Measurements from ENCODE around the gene ILF3. TPM values are rescaled to one million over a fixed set of nuclear protein-coding genes. Genes with fewer than 3 reads are reported as not detected.
A peak's percentile ranks its signal among the peaks of the same experiment; 100 is the strongest.
"Not testable (repeated sequence)": the region's sequence is repeated elsewhere in the genome, so short reads cannot be mapped to it uniquely, and the experiment has no call there.

Gene ILF3
- total RNA-seq, 1 donor from 2014 or later: 160 TPM

DNA sequence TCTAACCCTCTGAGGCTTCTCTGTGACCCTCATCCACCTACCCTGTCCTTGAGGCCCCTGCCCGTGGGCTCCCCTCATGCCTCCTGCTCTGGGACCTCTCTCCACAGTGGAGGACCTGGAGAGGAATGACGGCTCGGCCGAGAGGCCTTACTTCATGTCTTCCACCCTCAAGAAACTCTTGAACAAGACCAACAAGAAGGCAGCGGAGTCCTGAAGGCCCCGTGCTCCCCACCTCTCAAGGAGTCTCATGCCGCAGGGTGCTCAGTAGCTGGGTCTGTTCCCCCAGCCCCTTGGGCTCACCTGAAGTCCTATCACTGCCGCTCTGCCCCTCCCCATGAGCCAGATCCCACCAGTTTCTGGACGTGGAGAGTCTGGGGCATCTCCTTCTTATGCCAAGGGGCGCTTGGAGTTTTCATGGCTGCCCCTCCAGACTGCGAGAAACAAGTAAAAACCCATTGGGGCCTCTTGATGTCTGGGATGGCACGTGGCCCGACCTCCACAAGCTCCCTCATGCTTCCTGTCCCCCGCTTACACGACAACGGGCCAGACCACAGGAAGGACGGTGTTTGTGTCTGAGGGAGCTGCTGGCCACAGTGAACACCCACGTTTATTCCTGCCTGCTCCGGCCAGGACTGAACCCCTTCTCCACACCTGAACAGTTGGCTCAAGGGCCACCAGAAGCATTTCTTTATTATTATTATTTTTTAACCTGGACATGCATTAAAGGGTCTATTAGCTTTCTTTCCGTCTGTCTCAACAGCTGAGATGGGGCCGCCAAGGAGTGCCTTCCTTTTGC lies 10.8 kb upstream of the ILF3 start:
- no peak for ATAC-seq

DNA sequence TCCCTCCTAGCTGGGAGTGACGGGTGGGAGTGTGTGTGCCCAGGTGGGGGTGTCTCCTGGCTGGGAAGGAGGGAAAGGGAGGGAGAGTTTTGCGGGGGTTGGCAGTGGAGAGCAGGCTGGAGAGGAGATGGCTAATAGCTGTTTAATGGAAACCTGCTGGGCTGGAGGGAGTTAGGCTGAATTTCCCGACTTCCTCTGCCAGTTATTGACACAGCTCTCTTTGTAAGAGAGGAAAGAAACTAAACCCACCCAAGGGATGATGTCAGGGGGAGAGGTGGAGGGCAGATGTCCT lies 10.2 kb upstream of the ILF3 start:
- ATAC-seq: peak; percentile 2

DNA sequence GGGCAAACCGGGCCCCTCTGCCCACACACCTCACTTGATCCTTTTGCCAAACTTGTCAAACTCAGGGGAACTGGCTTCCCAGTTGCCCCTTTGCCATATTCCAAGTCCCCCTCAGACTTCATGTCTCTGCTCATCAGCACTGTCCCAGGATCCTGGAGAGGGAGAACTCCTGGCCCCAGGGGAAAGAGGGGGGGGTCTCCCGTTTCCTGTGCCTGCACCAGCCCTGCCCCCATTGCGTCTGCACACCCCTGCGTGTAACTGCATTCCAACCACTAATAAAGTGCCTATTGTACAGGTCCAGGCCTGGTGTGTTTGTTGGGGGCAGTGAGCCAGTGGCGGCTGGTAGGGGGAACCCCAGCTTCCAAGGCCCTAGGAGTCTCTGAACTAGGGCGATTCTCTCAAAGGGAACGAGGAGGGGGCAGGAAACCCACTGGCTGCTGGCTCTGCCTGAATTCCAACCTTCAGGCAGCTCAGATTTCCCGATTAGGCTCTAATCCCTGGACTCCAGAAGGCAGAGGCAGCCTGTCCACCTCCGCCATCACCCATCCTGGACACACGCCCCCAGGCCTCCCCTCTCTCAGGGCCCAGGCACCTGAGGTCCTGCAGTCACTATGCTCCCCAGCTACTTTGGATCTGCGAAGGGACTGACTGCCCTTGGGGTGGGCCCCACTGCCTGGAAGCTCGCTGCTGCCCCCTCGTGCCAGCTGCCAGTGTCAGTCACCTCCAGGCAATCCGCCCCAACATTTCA lies 9.7 kb upstream of the ILF3 start:
- peak; percentile 82 for ATAC-seq

DNA sequence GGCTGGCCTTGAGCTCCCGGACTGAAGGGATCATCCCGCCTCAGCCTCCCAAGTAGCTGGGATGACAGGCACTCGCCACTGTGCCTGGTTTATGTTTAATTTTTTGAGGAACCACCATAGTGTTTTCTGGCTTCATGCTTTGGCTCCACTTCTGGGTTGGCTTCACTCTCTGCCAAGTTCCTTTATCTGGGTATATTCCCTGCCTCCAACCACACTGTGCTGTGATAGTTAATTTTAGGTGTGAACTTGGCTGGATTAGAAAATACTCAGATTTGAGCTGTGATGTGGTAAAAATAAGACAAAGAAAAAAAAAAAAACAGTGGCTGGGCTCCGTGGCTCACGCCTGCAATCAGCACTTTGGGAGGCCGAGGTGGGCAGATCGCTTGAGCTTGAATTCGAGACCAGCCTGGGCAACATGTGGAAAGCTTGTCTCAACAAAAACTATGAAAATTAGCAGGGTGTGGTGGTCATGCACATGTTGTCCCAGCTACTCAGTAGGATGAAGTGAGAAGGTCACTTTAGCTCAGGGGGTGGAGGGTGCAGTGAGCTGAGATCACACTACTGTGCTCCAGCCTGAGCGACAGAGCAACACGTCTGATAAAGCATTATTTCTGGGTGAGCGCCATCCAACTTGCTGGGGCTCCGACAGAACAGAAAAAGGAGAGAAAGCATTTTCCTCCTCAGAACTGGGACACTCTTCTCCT lies 7.5 kb upstream of the ILF3 start:
- no peak for ATAC-seq

DNA sequence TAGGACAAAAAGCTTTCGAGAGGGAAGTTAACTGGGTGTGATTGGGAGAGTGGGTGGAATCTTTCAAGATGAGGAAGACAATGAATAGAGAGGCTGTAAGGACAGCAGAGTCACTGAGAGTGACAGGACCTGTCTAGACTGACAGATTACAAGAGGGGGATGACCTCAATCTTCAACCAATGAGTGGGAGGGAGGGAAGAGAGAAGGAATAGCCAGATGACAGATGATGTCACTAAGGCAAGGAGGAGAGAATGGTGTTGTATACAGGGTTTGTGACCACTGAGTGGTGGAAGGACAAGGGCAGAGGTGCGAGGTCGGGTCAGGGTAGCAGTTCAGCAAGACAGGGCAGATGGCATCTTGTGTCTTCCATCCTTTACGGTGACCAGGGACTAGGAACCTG lies 5.8 kb upstream of the ILF3 start:
- ATAC-seq: no peak

DNA sequence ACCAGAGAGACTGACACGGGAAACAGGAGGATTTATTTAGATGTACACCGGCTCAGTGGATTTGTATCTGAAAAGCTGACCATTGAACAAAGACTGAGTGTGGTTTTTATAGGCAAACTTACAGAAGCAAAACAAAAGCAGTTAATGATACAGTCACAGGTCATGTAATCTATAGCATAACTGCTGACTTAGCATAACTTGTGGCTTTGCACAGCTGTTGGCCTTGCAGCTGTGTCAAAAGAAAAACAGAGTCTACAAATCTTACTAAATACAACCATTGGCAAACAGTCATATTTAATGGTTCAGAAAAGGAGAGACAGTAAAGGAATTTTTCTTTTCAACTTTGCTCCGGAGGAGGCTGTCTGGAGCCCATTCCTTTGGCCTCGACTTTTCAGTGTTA lies 2.3 kb upstream of the ILF3 start:
- no peak for ATAC-seq

DNA sequence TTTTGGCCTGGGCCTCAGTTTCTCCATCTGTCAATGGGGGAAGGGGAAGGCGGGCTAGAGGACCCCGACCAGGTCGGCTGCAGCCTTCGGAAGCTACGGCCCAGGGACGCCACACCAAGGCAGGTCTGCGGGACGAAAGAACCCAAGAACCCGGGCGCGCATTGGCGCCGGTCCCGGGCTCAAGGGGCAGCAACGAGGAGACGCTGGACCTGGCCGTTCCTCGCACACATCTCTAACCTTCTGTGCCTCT lies 739 bp upstream of the ILF3 start:
- ATAC-seq: no peak

DNA sequence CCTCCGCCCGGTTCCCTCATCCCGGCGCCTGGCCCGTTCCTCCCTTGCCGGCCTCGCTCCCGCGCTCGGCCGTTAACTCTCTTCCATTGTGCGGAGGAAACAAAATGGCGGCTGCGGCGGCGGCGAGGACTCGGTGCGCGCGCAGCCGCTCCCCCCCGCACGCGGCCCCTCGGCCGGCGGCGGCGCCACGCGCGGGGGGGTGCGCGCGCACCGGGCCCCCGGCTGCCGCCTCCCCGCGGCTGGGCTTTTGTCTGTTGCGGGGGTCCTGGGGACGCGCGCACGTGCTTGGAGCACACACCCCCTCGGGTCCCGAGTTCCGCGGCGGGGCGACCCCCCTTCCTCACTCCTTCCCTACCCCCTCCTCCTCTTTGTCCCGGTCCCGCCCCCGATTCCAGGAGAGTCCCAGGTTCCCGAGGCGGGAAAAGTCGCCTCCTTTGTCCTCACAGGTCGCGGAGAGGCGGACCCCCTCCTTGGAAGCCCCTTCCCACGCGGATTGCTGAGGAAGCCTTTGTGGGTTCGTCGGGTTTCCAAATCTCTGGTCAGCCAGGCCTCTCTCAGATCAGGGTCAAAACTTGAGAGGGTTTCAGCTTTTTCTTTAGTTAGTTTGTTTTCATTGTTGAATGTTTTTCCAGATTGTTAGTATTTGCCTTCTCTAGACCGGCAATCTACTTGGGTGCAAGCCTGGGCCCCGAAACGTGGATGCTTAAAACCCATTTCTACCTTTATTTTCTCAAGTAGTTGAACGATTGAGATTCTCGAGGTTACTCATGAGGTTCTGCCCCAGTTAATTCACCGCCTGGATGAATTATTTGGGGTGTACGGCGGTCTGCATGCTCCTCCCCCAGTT lies 687 bp downstream of the ILF3 start:
- ATAC-seq: peak; percentile 8

DNA sequence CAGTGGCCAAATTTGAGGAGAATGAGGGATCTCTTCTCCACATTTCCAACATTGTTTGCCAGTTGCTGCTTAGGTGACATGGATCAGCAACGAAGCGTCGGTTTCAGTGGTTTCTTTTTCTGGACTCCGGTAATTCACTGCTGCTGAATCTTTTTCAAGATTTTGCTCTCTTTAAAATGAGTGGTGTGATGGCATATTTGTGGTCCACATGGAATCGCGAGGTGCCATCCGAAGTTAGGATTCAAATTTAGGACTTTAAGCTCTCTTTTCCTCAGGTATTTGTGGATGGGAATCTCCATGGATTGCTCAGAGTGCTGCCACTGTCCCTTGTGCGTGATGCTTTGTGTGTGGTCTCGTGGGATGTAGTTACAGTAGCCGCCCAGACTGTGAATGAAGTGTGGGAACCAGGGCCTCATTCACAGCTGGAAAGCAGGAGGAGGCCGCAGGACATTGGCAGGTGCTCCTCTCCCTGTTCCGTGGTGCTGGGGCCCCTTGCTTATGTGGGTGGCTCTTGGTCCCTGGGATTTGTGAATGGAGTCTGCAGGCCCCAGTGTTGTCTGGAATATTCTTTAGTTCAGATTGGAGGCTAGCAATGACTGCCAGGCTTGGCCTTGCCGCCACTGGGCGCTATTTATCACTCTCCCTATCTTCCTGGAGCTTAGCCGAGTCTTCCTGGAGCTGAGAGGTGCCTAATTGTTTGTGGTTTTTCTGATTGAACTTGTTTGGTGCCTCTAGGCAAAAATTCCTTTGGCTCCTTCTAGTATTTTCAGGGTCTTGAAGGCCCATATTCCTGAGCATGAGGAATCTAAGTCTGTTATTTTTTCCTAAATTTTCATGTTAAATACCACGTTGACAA lies 1.5 kb downstream of the ILF3 start:
- ATAC-seq: no peak

DNA sequence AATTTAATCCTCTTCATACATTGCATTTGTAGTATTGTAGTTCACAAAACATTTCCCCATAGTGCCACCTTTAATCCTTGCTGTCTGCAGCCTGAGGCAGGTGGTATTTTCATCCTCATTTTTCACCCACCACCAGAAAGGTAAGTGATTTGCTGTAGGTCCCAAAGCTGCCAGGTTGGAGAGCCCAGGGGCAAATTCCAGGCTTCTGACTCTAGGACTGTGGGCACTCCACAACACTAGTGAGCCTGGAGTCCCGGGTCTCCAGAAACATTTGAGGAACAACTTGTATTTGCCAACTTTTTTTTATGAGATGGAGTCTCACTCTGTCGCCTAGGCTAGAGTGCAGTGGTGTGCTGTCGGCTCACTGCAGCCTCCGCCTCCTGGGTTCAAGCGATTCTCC lies 6.2 kb downstream of the ILF3 start:
- no peak for ATAC-seq

DNA sequence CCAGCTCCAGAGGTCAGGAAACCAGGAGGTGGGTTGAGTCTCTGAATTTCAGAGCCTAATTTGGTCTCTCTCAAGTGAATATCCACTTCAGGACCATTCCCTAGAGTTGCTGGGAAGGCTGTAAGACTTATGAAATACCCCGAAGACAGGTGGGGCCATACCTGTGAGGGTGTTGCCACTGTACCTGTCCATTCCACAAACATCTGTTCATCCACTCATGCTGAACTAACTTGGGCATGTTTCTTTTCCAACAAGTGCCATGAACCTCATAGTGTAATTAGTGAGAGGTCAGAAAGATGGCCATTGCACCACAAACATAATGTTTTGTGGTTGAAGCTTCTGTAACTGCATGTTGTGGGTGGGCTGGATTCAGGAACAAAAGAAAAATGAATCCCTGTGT lies 7.8 kb downstream of the ILF3 start:
- peak; percentile 40 for ATAC-seq

DNA sequence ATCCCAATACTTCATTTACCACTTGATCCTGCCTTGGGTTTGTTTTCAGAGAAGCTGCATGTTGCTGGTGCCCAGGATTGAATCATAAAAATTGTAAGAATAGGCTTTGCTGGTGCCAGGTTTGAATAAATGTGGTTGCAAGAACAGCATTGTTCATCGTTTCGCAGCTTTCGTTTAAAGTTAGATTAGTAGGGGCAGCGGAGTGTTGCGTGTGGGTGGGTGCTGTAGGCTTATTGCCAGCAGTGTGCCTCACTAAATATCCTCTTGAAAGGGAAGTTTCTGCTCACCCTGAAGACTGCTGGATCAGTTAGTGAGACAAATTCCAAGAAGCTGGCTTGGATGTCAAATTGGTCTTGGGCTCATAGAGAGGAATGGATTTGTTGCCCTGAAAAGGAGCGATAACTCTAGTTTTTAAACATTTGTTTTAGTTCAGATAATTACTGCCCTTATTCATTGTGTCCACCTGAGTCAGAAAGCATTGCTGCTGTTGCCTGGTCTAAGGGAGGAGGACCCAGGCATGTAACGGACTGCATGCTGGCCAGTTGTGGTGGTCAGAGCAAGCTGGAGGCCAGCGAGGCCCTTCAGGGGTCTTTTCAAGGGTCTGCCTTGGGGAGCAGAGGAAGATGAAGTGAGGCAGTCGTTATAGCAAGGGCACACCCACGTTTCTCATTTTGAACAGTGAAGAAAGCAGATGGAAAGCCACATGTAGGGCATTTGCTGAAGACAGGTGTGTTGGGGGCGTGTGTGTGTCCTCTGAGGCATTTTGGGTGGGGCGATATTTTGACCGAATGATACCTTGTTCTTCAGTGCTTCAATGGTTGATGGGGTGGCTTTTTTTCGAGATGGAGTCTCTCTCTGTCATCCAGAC lies 8.5 kb downstream of the ILF3 start:
- ATAC-seq: no peak

DNA sequence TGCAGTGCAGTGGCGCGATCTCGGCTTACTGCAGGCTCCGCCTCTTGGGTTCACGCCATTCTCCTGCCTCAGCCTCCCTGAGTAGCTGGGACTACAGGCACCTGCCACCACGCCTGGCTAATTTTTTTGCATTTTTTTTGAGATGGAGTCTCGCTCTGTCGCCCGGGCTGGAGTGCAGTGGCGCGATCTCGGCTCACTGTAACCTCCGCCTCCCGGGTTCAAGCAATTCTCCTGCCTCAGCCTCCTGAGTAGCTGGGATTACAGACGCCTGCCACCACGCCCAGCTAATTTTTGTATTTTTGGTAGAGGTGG lies 9.1 kb downstream of the ILF3 start:
- not testable (repeated sequence) for ATAC-seq

DNA sequence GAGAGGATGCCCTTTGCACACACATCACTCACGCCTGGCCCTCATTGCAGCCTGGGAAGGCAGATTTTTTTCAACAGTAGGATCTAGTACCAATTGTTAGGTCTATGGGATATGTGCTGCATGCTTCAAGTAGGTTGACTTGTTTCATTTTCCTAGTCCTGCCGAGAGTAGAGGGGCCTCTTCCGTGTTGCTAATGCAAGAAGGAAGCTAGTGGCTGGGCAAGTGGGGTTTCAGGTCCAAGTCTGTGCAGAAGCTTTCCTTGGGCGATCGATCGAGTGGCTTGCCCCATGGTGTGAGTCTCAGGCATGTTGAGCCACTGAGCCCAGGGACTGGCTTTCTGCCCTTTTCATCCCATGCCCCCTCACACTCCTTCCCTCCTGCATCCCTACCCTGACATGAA lies 13.7 kb downstream of the ILF3 start:
- no peak for ATAC-seq

DNA sequence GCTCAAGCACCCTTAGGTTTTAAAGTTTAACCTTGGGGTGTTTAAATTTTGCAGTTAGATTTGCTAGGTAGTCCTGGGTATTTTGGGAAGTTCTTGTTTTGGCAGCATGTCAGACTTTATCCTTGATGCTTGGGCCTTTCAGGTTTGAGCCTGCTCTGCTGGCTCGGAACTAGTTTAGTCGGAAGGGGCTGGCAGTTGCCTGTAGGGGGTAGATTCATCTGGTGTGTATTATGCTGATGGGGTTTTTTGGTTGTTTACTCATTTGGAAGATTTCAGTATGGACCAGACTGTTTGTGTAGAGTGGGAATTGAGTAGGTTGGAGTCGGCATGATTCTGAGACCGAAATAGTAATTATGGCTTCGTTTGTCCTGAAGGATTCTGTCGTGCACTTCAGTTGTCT lies 15.1 kb downstream of the ILF3 start:
- ATAC-seq: peak; percentile 56

DNA sequence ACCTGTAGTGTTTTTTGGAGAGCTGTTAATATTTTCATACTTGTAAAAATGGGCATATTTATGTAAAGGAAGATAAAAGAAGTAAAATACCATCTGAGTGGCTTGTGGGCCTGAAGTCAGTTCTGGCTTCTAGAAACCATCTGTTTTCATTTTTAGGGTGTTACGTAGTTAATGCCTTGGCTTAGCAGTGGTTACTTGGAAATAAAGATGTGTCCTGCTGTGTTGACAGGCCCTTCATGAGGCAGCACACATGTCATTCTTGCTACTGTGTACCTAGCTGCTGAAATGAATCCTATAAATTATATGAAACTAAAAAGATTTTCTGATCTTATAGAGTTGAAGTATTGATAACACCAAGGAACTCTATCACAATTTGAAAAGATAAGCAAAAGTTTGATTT lies 16.0 kb downstream of the ILF3 start:
- no peak for ATAC-seq

DNA sequence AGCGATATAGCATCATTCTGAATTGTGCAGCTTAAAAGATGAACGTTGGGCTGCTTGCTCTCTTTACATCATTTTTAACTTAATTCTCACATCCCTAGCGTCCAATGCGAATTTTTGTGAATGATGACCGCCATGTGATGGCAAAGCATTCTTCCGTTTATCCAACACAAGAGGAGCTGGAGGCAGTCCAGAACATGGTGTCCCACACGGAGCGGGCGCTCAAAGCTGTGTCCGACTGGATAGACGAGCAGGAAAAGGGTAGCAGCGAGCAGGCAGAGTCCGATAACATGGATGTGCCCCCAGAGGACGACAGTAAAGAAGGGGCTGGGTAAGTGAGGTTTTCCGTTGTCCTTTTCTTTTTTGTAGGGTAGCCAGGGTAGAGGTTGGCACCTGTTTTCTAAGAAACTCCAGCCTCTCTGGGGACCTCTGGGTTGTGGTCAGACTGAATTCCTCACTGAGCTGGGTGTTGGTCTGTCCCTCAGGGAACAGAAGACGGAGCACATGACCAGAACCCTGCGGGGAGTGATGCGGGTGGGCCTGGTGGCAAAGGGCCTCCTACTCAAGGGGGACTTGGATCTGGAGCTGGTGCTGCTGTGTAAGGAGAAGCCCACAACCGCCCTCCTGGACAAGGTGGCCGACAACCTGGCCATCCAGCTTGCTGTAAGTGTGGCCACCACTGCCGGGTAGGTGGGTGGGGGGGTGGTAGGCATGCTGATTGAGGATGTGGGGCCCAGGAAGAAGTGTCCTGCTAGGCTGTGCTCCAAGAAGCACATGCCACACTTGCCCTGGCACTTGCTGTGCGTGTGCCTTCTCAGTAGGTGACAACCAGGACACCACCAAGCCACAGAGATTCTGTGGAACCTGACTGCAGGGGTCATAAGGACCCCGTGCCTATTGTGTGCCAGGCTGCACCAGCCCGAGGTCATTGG lies 17.0 kb downstream of the ILF3 start:
- peak; percentile 26 for ATAC-seq

DNA sequence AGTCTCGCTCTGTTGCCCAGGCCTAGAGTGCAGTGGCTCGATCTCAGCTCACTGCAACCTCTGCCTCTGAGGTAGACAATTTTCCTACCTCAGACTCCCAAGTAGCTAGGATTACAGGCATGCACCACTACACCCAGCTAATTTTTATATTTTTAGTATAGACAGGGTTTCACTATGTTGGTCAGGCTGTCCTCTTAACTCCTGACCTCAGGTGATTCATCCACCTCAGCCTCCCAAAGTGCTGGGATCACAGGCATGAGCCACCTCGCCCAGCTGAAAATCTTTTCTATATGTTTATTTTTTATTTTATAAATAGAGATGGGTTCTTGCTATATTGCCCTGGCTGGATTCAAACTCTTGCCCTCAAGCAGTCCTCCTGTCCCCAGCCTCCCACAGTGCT lies 17.8 kb downstream of the ILF3 start:
- ATAC-seq: not testable (repeated sequence)

DNA sequence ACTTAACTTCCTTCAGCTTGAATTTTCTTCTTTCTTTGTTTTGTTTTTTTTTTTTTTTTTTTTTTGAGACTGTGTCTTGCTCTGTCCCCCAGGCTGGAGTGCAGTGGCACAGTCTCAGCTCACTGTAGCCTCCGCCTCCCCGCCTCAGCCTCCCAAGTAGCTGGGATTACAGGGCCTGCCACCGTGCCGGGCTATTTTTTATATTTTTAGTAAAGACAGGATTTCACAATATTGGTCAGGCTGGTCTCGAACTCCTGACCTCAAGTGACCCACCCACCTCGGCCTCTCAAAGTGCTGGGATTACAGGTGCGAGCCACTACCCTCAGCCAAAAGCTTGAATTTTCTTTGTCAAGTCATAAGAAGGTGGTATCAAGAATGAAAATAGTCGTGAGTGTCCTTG lies 21.1 kb downstream of the ILF3 start:
- not testable (repeated sequence) for ATAC-seq

DNA sequence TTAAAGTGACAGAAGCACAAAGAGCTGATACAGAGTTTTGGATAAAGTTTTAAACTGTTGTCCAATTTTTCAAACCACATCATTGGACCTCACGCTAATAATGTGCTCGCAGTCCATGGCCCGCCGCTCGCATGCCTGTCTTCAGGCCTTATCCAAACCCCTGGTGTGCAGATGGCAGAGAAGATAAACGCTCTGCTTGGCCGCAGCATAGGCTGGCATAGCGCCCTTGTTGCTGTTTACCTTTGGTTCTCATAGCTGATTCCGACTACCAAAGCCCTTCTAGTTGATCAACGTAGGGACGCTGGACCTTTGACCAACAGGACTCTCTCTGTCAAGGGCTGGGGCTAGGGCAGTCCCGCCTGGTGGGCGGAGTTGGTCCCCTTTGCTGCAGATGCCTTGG lies 23.6 kb downstream of the ILF3 start:
- ATAC-seq: no peak

Data from esophagus mucosa (tissue), 1 donor.